ENCODE data around the gene APBB1. TPM values are rescaled to one million over a fixed set of nuclear protein-coding genes. Genes with fewer than 3 reads are reported as not detected.
A peak's percentile ranks its signal among the peaks of the same experiment; 100 is the strongest.

APBB1 gene
- total RNA-seq (10 to 100 TPM; 11.4 to 23.0 (median 13.9) TPM), polyA plus RNA-seq (10 to 100 TPM; 22.7 to 69.3 TPM)

GRCh38 chr11:6419009-6419631 is at the start of gene APBB1:
Gene APBB1, minus strand, starts transcription at chr11:6419094. Its CDS starts 7,747 bp downstream, at chr11:6411347.
- H3K9me3 ChIP-seq = no peaks in the 10 kb centered on the region
- H3K4me3 ChIP-seq = peak within 1 kb of the TSS; percentile 66 to 97 (median 74)
- H3K27ac ChIP-seq = peak within 1 kb of the TSS; percentile 70 to 84 (median 78)
- 0 to 1% methylated on average over 42 to 75 of the region's 75 CpGs for whole genome bisulfite sequencing, 2 donors
- TF ChIP-seq CTCF (IDR thresholded peaks at IDR 0.05) = no peak
- FAIRE-seq (no peak), DNase-seq (peak; percentile 49 to 88 (median 65)), ATAC-seq (peak; percentile 94 to 96 (median 94))
- H3K36me3 ChIP-seq = no peaks in the 10 kb centered on the region
- peaks cover 0 to 6% (median 4%) of the 10 kb centered on the region in 3 donors for H3K4me1 ChIP-seq
- intact Hi-C loops (cut with DNase I) = no loop called here
- no peaks in the 10 kb centered on the region for H3K27me3 ChIP-seq

DNA sequence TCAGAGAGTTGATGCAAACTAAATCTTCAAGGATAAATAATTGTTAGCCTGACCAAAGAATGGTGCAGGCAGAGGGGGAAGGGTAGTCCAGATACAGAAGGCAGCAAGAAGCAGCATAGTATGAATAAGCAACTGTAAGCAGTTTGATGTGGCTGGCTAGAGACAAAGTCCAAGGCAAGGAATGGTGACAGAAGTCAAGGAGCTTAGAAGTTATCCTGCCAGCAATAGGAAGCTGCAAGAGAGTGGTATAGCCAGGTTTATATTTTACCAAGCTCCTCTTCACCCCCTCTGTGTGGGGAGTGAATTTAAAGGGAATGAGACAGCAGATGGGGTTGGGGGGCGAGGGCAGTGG is 40.2 kb upstream of the APBB1 start:
- intact Hi-C loops (cut with DNase I) = no loop called here
- ATAC-seq = no peak

DNA sequence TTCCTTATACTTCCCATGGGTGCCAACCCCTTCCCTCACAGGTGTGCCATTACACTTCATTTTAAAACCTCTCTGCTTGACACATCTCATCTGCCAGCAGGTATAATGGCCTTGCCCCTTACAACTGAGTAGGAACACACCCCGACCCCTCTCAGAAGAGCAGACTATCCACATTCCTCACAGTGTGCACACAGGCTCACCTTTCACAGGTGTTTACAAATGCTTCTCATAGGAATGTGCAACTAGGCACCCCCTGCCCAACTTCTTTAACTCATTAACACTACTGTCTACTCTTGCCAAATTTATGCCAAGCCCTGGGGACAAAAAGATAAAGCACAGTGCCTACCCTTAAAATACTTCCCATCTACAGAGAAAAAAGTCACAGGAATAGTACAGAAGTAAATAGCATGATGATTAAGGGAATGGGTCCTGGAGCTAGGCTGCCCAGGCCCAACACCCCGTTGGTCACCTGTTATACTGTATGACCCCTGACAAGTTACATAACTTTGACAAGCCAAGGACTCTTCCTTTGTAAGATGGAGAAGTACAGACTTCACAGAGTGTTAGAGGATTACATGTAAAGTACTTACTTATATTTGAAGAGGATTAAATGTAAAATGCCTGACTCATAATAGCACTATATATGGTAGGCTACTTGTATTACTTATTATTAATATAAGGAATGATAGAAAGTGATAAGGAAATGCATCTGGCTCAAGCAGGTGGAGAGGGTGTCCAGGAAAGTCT is 39.6 kb upstream of the APBB1 start:
- no peak for TF ChIP-seq CTCF (IDR thresholded peaks at IDR 0.05)
- WGBS, 2 donors = 46 to 56% methylated on average over 2 of the region's 2 CpGs
- Histone ChIP-seq H3K4me3 (no peak overlapping the region), H3K27me3 (no peaks in the 10 kb centered on the region), H3K36me3 (peaks cover 0 to 26% (median 5%) of the 10 kb centered on the region in 3 donors), H3K27ac (peak overlapping the region in 1 of 4 donors; percentile 21), H3K9me3 (no peaks in the 10 kb centered on the region), H3K4me1 (no peaks in the 10 kb centered on the region)
- ATAC-seq (peak; percentile 12 to 80 (median 72)), DNase-seq (no peak), FAIRE-seq (no peak)
- intact Hi-C loops (cut with DNase I) = no loop called here

More for the DNA sequence above, 40.2 kb upstream of the APBB1 start:
- Histone ChIP-seq H3K4me1 (no peaks in the 10 kb centered on the region), H3K9me3 (no peaks in the 10 kb centered on the region), H3K27ac (no peak overlapping the region), H3K36me3 (peaks cover 0 to 26% (median 5%) of the 10 kb centered on the region in 3 donors), H3K27me3 (no peaks in the 10 kb centered on the region), H3K4me3 (no peak overlapping the region)
- no peak for TF ChIP-seq CTCF (IDR thresholded peaks at IDR 0.05)
- WGBS, 2 donors = 71 to 75% methylated on average over 1 of the region's 1 CpG
- FAIRE-seq (no peak), DNase-seq (no peak)

- no peaks in the 10 kb centered on the region for H3K9me3 ChIP-seq
- ATAC-seq = no peak
- DNase-seq = peak in 1 of 6 donors; percentile 68
- H3K4me1 ChIP-seq = no peaks in the 10 kb centered on the region
- peak overlapping the region in 1 of 4 donors; percentile 21 for H3K27ac ChIP-seq
- FAIRE-seq = no peak
- peaks cover 0 to 26% (median 5%) of the 10 kb centered on the region in 3 donors for H3K36me3 ChIP-seq
- intact Hi-C loops (cut with DNase I) = no loop called here
- WGBS, 2 donors = 86 to 88% methylated on average over 26 of the region's 26 CpGs
- H3K4me3 ChIP-seq = no peak overlapping the region
- TF ChIP-seq CTCF (IDR thresholded peaks at IDR 0.05) = no peak
- no peaks in the 10 kb centered on the region for H3K27me3 ChIP-seq
These were observed 38.9 kb upstream of the APBB1 start for GRCh38 chr11:6457581-6458320.
